Activated CD8-positive, alpha-beta memory T cell treated with anti-CD3 and anti-CD28 coated beads for 36 hours (primary cell): ENCODE data around the gene RAB23. TPM values are rescaled to one million over a fixed set of nuclear protein-coding genes. Genes with fewer than 3 reads are reported as not detected.
"Not testable (repeated sequence)": the region's sequence is repeated elsewhere in the genome, so short reads cannot be mapped to it uniquely, and the experiment has no call there.

Source experiments
- CTCF ChIA-PET: fragments of 350-600 bp; sonication (Branson Sonifier 250); formaldehyde crosslinking; loops from one replicate; lab custom pipeline; 2021; ENCODE audit warnings: antibody characterized with exemption; lab: Charles Lee
- POLR2A ChIA-PET: fragments of 350-600 bp; sonication (Branson Sonifier 250); formaldehyde crosslinking; loops from one replicate; lab custom pipeline; 2021; ENCODE audit warnings: antibody characterized with exemption; lab: Charles Lee
- total RNA-seq, 2 experiments: library from RNA; stranded (reverse); gene quantifications; one replicate each; pipeline ENCODE4 v1.2.3, GENCODE V29; 2021

RAB23 gene
- total RNA-seq, 2 experiments from 2014 or later: 4.0 to 4.1 TPM

DNA sequence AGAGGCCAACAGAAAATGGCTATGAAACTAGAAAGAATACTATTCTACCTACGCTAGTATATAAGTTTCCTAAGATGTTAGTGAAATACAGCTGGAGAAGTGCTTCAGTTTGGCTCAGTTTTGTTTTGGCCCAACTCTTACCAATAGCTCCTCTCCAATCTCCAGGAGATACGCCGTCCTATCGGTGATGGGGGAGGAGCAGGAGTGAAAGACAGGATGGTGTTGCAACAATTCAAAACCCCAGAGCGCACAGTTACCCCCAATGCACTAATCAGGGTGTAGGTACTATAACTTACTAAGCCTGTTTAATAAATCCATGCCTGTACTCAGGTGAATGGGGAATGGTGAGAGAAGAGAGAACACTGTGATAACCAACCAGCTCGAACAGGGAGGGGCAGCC, 24.2 kb upstream of the RAB23 start:
- CTCF ChIA-PET: no interaction called here
- POLR2A ChIA-PET: no interaction called here

- ChIA-PET POLR2A (no interaction called here), CTCF (no interaction called here)
These were observed 21.8 kb upstream of the RAB23 start for GRCh38 chr6:57243954-57244353.

DNA sequence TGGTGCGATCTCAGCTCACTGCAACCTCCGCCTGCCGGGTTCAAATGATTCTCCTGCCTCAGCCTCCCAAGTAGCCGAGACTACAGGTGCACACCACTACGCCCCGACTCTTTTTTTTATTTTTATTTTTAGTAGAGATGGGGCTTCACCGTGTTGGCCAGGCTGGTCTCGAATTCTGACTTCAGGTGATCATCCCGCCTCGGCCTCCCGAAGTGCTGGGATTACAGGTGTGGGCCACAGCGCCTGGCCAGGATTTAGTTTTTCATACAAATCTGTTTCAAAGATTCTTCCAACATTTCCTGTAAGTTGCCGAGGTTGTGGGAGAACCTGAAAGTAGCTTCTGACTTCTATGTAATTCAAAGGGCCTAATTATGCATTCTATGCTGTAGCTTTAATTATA, 21.4 kb upstream of the RAB23 start:
- POLR2A ChIA-PET, CTCF ChIA-PET: not testable (repeated sequence)

DNA sequence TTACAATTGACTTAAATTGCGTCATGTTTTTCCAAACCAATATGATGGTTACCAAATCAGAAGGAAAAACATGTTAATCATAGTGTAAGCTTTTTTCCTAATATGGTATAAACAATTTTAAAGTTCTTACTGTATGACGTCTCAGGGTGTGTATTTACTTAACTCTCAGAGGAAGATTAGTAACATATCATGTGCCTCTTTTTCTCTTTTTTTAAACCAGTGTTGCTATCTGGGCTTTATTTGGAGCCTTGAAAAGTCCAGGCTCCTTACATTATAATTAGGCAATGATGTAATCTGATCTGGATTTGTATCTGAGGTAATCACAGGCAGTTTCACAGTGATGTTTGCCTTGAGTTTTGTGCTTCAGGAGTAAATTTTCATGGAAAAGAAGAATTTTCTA, 20.4 kb upstream of the RAB23 start:
- ChIA-PET CTCF (no interaction called here), POLR2A (no interaction called here)

DNA sequence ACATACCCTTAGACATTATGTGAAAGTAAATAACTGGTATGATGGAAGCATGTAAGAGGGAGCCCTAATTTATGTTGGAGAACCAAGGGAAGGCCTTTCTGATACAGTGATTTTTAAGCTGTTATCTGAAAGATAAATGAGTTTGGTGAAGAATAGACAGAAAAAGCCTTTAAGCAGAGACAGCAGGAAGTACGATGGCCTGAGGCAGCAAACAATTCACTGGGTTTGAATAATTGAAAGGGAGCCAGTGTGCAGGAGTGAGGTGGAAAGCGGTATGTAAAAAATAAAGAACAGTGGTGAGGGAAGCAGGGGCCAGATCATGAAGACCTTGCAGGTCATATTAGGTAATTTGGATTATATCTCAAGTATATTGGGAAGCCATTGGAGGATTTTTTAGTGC, 4.1 kb upstream of the RAB23 start:
- POLR2A ChIA-PET: no interaction called here

GRCh38 chr6:57224769-57225515, 2.8 kb upstream of the RAB23 start:
- ChIA-PET POLR2A (no interaction called here), CTCF (no interaction called here)

More for the DNA sequence above, 4.1 kb upstream of the RAB23 start:
- CTCF ChIA-PET: no interaction called here

DNA sequence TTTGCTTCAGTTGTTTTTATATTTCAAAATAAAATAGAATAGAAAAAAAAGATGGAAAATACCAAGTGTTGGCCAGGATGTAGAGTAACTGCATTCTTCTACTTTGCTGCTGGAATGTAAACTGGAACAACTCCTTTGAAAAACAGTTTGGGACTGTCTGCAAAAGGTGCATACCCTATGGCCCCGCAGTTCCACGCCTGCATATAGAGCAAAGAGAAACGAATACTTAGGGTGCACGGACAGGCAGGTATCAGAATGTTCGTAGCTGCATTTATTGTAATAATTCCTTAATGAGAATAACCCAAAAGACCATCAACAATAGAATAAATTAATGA, 603 bp upstream of the RAB23 start:
- ChIA-PET CTCF (no interaction called here), POLR2A (no interaction called here)

GRCh38 chr6:57221191-57221935, 744 bp downstream of the RAB23 start:
- ChIA-PET CTCF (interaction anchor here (0.9 to 1.6 kb wide), 2 partner anchors 49 to 95 kb away, joined by 4 to 5 read pairs; partner anchors contain the start of genes BAG2 and PRIM2), POLR2A (interaction anchor here (0.6 to 1.4 kb wide), 2 partner anchors 49 to 253 kb away, joined by 4 to 5 read pairs; partner anchors contain the start of gene BAG2)

- ChIA-PET POLR2A (interaction anchor here (0.6 kb wide), 1 partner anchor 369 kb away, joined by 3 read pairs; no protein-coding TSS in a partner anchor), CTCF (no interaction called here)
These were observed 1.9 kb downstream of the RAB23 start for GRCh38 chr6:57220083-57220703.

GRCh38 chr6:57217270-57217669, 4.8 kb downstream of the RAB23 start:
- POLR2A ChIA-PET: no interaction called here

GRCh38 chr6:57216235-57217101, 5.6 kb downstream of the RAB23 start:
- ChIA-PET POLR2A (no interaction called here), CTCF (interaction anchor here (0.7 kb wide), 1 partner anchor 262 kb away, joined by 3 read pairs; the partner anchor contains the start of gene BEND6)

More at GRCh38 chr6:57217270-57217669, 4.8 kb downstream of the RAB23 start:
- CTCF ChIA-PET: interaction anchor here (0.7 kb wide), 1 partner anchor 262 kb away, joined by 3 read pairs; the partner anchor contains the start of gene BEND6

- POLR2A ChIA-PET: no interaction called here
- CTCF ChIA-PET: no interaction called here
These were observed 6.8 kb downstream of the RAB23 start for GRCh38 chr6:57215260-57215659.

DNA sequence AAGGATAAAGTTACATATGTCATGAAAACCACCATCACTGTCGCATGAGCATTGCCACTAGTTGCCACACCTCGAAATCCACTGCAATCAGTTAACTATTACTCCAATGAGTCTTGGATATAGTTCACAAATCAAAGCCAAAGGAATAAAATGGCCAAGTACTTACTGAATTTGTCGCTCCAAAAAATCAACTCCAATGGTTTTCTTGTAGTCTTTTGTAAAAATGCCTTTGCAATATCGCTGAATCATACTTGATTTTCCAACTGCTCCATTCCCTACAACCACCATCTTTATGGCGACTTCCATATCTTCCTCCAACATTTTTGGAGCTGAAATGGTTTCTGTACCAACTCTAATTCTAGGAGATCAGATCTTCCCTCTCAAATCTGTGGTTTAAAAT, 12.0 kb downstream of the RAB23 start:
- CTCF ChIA-PET: no interaction called here
- POLR2A ChIA-PET: no interaction called here

DNA sequence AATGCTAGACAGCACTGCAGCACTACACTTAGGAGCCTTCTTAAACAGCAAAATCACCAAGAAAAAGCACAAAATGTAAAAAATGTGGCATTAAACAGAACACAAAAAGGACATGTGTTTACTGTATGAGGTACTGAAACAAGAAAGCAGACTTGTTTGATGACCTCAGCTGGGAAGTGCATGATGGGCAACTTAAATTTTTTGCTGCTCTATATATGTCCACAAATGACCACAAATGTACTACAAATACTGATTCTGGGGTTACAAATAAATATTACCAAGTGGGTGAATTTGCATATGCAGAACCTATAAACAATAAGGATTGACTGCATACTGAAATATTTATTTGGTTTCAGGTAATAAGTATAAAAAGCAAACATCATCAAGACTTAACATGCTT, 13.1 kb downstream of the RAB23 start:
- ChIA-PET POLR2A (no interaction called here), CTCF (no interaction called here)

DNA sequence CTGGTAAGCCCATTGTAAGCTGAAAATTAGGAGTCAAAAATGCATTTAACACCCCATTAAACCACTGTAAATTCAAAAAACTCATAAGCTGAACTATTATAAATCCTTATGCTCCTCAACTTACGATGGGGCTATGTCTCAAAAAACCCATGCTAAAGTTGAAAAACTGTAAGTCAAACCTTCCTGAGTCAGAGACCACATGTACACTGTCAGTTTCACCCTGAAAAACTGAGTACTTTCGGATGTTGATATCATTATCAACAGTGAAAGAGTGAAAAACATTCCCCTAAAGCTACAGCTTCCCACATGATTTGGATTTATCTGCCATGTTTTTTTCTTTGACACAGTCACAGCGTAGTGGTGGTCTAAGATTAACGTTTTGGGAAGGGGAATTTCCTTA, 14.2 kb downstream of the RAB23 start:
- POLR2A ChIA-PET: no interaction called here
- CTCF ChIA-PET: no interaction called here

DNA sequence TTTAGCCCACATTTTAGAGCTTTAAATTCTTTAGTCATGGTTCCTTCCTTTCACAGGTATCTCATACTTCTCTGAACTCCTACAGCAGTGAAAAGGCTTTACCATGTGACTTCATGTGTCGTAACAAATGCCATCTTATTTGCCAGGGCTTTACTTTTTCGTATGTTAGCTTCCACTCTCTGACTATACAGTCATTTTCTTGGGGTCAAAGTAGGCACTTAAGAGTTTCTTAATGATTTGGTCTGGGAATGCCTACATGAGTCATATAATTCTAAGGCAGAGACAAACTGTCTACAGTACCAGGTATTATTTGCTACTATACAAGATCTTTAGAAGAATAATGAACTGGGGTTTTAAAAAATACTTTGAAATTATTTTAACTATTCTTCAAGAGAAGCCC, 15.0 kb downstream of the RAB23 start:
- CTCF ChIA-PET: no interaction called here
- POLR2A ChIA-PET: no interaction called here

GRCh38 chr6:57205550-57206328, 16.4 kb downstream of the RAB23 start:
- POLR2A ChIA-PET: no interaction called here
- CTCF ChIA-PET: interaction anchor here (1.5 kb wide), 1 partner anchor 15 kb away, joined by 4 read pairs; no protein-coding TSS in a partner anchor

DNA sequence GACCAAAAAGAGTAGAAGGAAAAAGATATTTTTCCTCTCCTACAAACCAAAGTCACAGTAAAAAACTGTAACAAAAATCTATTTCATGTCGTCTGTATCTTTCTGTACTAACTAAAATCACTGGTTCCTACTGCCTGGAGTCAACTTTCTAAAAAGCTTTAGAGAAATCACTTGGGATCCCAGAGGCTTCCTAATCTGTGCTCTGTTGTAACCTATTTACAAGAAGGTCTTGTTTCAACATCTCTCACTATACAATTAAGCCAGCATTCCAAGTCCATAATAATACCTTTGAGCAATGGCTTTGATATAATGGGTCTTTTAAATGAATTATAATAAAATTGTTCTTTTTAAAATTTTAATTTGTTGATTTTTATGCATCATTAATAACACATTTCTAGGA, 20.4 kb downstream of the RAB23 start:
- POLR2A ChIA-PET: no interaction called here
- CTCF ChIA-PET: no interaction called here
